HL-60/S4 (cell line): ENCODE data around the gene RGS7.
"Not testable (repeated sequence)": the region's sequence is repeated elsewhere in the genome, so short reads cannot be mapped to it uniquely, and the experiment has no call there.

Experiments used
- in situ Hi-C: fragments of 300-500 bp; cut with MboI; formaldehyde crosslinking; loops from 2 replicates; pipeline ENCODE4 v1.14.3; 2022; ENCODE audit warnings: low sequenced_read_pairs

Gene RGS7

GRCh38 chr1:240743705-240744104 is 613.3 kb downstream of the RGS7 start:
- in situ Hi-C loops, result no loop called here

DNA sequence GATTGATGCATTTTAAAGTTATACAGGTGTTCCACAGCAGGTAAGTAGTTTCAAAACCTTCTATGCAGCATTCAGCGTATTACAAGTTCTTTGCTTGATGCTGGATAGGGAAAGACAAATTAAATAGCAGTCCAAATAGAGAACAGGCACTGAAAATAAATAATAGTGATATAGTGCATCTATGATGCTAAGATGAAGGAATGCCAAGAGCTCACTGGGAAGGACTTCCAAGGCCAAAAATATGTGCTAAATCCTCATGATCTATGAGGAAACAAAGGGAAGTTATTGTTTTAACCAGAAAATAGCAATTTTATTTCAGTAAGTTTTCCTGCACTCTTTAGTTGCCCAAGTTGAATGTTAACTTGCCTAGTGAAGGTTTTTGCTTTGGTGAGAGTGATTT is 617.3 kb downstream of the RGS7 start:
- in situ Hi-C loops, result no loop called here

GRCh38 chr1:240739139-240739538 is 617.9 kb downstream of the RGS7 start:
- in situ Hi-C loops, result no loop called here

DNA sequence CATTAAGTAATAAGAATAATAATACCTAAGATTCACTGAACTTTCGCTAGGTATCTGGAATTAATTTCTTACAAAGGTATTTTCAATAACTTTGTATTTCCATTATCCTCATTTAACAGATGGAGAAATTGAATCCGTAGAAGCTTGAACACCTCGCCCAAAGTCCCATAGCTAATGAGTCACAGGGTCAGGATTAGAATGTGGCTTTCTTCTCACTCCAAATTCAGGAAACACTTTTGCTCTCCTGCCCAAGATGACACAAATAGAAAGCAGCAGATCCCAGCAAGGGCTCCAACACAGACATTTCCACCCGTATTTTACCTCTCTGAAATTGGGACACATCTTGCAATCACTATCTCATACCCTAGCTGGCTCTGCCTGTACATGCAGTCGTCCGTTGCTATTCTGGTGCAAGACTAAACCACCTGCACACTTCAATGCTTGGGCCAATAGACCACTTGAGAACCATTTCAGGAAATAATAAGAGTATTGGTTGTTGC is 619.2 kb downstream of the RGS7 start:
- in situ Hi-C loops, result no loop called here

- in situ Hi-C loops, result no loop called here
These were observed 619.7 kb downstream of the RGS7 start for GRCh38 chr1:240737298-240737697.

DNA sequence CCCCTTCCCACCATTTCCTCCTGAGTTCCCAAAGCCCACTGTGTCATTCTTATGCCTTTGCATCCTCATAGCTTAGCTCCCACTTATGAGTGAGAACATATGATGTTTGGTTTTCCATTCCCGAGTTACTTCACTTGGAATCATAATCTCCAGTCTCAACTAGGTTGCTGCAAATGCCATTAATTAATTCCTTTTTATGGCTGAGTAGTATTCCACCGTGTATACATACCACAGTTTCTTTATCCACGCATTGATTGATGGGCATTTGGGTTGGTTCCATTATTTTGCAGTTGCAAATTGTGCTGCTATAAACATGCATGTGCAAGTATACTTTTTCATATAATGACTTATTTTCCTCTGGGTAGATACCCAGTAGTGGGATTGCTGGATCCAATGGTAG is 622.3 kb downstream of the RGS7 start:
- in situ Hi-C loops, result not testable (repeated sequence)

DNA sequence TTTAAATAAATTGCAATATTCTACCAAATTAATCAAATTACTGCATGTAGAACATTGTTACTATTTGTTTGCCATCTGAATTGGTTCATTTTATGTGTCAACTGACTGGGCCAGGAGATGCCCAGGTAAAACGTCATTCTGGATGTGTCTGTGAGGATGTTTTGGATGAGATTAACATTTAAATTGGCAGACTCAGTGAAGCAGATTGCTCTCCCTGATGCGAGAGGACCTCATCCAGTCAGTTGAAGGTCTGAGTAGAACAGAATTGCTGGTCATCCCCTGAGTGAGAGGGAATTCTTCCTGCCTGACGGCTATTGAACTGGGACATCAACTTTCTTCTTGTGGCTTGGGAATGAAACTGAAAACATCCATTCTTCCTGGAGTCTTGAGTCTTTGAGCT is 623.0 kb downstream of the RGS7 start:
- in situ Hi-C loops, result no loop called here

DNA sequence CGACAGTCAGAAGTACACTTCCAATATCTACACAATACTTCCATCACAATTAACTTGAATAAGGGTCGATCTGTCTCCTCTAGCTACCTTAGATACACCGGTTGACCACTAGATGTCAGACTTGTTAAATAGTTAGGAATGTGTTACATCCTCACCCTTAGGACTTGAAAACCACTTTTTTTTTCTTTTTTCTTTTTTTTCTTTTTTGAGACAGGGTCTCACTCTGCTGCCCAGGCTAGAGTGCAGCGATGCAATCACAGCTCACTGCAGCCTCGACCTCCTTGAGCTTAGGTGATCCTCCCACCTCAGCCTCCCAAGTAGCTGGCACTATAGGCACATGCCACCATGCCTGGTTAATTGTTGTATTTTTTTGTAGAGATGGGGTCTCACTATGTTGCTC is 624.6 kb downstream of the RGS7 start:
- in situ Hi-C loops, result no loop called here
